A549 (cell line): ENCODE results near the gene ABCB6. TPM values are rescaled to one million over a fixed set of nuclear protein-coding genes. Genes with fewer than 3 reads are reported as not detected.

Experiments used
- ATAC-seq, 2 experiments: fragments of 200-7000 bp in 1 of 2; fragments of >200 bp in 1 of 2; cut with Nextera tagmentation in 1 of 2; cut with Tn5 transposase in 1 of 2; 3 replicates each; pipeline versions ENCODE4 v1.8.0 to v1.9.1; 2018 to 2020; ENCODE audit warnings: mild to moderate bottlenecking in 1 of 2, moderate library complexity in 1 of 2
- CTCF ChIA-PET: fragments of 300-600 bp; sonication (Branson Sonifier 250); formaldehyde crosslinking; extraction: SDS; loops from one replicate; lab custom pipeline; 2021; ENCODE audit warnings: antibody characterized with exemption, inconsistent platforms; lab: Yijun Ruan, JAX
- POLR2A ChIA-PET: fragments of 350-600 bp; formaldehyde crosslinking; extraction: SDS; loops from one replicate; lab custom pipeline; 2021; ENCODE audit warnings: antibody characterized with exemption, inconsistent platforms; lab: Yijun Ruan, JAX
- DNase-seq, 2 experiments: peaks; one replicate each; pipeline versions ENCODE4 v3.0.0 to v3.0.0-alpha.2; 2011 to 2016; ENCODE audit warnings: low read depth in 1 of 2, low spot score in 1 of 2
- FAIRE-seq: peaks from 2 replicates; lab custom pipeline; 2011; peaks lifted over from hg19 to GRCh38; lab: Jason Lieb, UNC
- H3K27ac ChIP-seq, 2 experiments: fragments of >200 bp; sonication (Bioruptor Twin); formaldehyde crosslinking; 3 replicates each; pipeline ENCODE4 v1.5.1; 2016 to 2017
- H3K4me1 ChIP-seq: fragments of >200 bp; sonication (Bioruptor Twin); formaldehyde crosslinking; 3 replicates; pipeline ENCODE4 v1.6.1; 2016
- H3K4me2 ChIP-seq: fragments of >200 bp; sonication (Bioruptor Twin); formaldehyde crosslinking; 3 replicates; pipeline ENCODE4 v1.6.1; 2016
- H3K4me3 ChIP-seq: fragments of >200 bp; sonication (Bioruptor Twin); formaldehyde crosslinking; 3 replicates; pipeline ENCODE4 v1.5.1; 2016
- H3K9me3 ChIP-seq: fragments of >200 bp; sonication (Bioruptor Twin); formaldehyde crosslinking; 3 replicates; pipeline ENCODE4 v1.6.1; 2016
- BCL3 ChIP-seq: fragments of >200 bp; sonication (Bioruptor Twin); formaldehyde crosslinking; IDR thresholded peaks from 3 replicates; pipeline ENCODE4 v1.6.1; 2016
- CBX8 ChIP-seq: fragments of 200-600 bp; sonication (generic); IDR thresholded peaks from 2 replicates; pipeline ENCODE4 v1.6.1; 2016
- CEBPB ChIP-seq, 2 experiments: fragments of >200 bp in 1 of 2; sonication (Bioruptor Twin) in 1 of 2; formaldehyde crosslinking in 1 of 2; IDR thresholded peaks; 2 replicates each; pipeline ENCODE4 v1.6.1; 2012 to 2016
- CHD4 ChIP-seq: fragments of 200-600 bp; sonication (generic); IDR thresholded peaks from 2 replicates; pipeline ENCODE4 v1.6.1; 2016; ENCODE audit warnings: antibody characterized with exemption, mild to moderate bottlenecking, borderline replicate concordance
- CTCF ChIP-seq: fragments of >200 bp; sonication (Bioruptor Twin); formaldehyde crosslinking; IDR thresholded peaks from 3 replicates; pipeline ENCODE4 v1.5.1; 2016
- EHF ChIP-seq: fragments of 250-450 bp; sonication (Bioruptor Pico); IDR thresholded peaks from 2 replicates; pipeline ENCODE4 v1.5.0; 2020; ENCODE audit warnings: mild to moderate bottlenecking
- EHMT2 ChIP-seq: fragments of 200-600 bp; sonication (generic); IDR thresholded peaks from 2 replicates; pipeline ENCODE4 v1.6.1; 2016; ENCODE audit warnings: antibody characterized with exemption, low read depth, mild to moderate bottlenecking, moderate library complexity
- EP300 ChIP-seq, 2 experiments: fragments of >200 bp; sonication (Bioruptor Twin); formaldehyde crosslinking; IDR thresholded peaks; 2 replicates in 1 of 2; 3 replicates in 1 of 2; pipeline ENCODE4 v1.6.1; 2016 to 2017
- ESRRA ChIP-seq: fragments of 150-350 bp; IDR thresholded peaks from 2 replicates; pipeline ENCODE4 v1.6.1; 2014; ENCODE audit warnings: mild to moderate bottlenecking, low read length, borderline replicate concordance
- GATA3 ChIP-seq: IDR thresholded peaks from 2 replicates; pipeline ENCODE4 v1.6.1; 2012; ENCODE audit warnings: borderline replicate concordance
- HDAC2 ChIP-seq: fragments of 200-600 bp; sonication (generic); IDR thresholded peaks from 2 replicates; pipeline ENCODE4 v1.6.1; 2016
- HEYL ChIP-seq: fragments of 250-450 bp; sonication (Bioruptor Pico); IDR thresholded peaks from 2 replicates; pipeline ENCODE4 v1.8.0; 2021; ENCODE audit warnings: mild to moderate bottlenecking, moderate library complexity
- KDM1A ChIP-seq: fragments of 200-600 bp; sonication (generic); IDR thresholded peaks from 2 replicates; pipeline ENCODE4 v1.6.1; 2016; ENCODE audit warnings: low read depth, mild to moderate bottlenecking
- KDM5A ChIP-seq: fragments of 200-600 bp; sonication (generic); IDR thresholded peaks from 2 replicates; pipeline ENCODE4 v1.6.1; 2016; ENCODE audit warnings: antibody characterized with exemption, mild to moderate bottlenecking
- MAFK ChIP-seq: fragments of 450-650 bp; IDR thresholded peaks from 2 replicates; pipeline ENCODE4 v1.6.1; 2014; ENCODE audit not compliant: partially characterized antibody
- MYC ChIP-seq: IDR thresholded peaks from 2 replicates; pipeline ENCODE4 v1.6.1; 2012; ENCODE audit warnings: mild to moderate bottlenecking, inconsistent platforms, low read length, improper control_type of control experiment, borderline replicate concordance
- NFE2L2 ChIP-seq: fragments of 150-350 bp; conservative IDR thresholded peaks from 2 replicates; pipeline ENCODE4 v1.6.1; 2014; ENCODE audit warnings: low read length
- NR3C1 ChIP-seq: fragments of >200 bp; sonication (Bioruptor Twin); formaldehyde crosslinking; IDR thresholded peaks from 3 replicates; pipeline ENCODE4 v1.6.1; 2017
- POLR2A ChIP-seq: IDR thresholded peaks from 2 replicates; pipeline ENCODE4 v1.6.1; 2012; ENCODE audit warnings: mild to moderate bottlenecking, low read length
- POLR2AphosphoS2 ChIP-seq: conservative IDR thresholded peaks from 2 replicates; pipeline ENCODE4 v1.6.1; 2012; ENCODE audit warnings: low read length, improper control_type of control experiment, inconsistent platforms
- RAD21 ChIP-seq, 2 experiments: fragments of >200 bp in 1 of 2; sonication (Bioruptor Twin) in 1 of 2; formaldehyde crosslinking in 1 of 2; IDR thresholded peaks in 1 of 2; conservative IDR thresholded peaks in 1 of 2; 2 replicates in 1 of 2; 3 replicates in 1 of 2; pipeline ENCODE4 v1.6.1; 2012 to 2018; ENCODE audit warnings: inconsistent platforms in 1 of 2
- RCOR1 ChIP-seq: fragments of 150-350 bp; IDR thresholded peaks from 2 replicates; pipeline ENCODE4 v1.6.1; 2014; ENCODE audit warnings: antibody characterized with exemption, low read length, low read depth
- SREBF2 ChIP-seq: fragments of 450-650 bp; IDR thresholded peaks from 2 replicates; pipeline ENCODE4 v1.6.1; 2014; ENCODE audit warnings: mild to moderate bottlenecking, moderate library complexity
- TFCP2L1 ChIP-seq: fragments of 250-450 bp; sonication (Bioruptor Pico); IDR thresholded peaks from 2 replicates; pipeline ENCODE4 v1.5.0; 2021; ENCODE audit warnings: mild to moderate bottlenecking
- TP53 ChIP-seq: fragments of 250-450 bp; sonication (Bioruptor Pico); IDR thresholded peaks from 2 replicates; pipeline ENCODE4 v1.5.0; 2021; ENCODE audit warnings: mild to moderate bottlenecking, moderate library complexity
- ZFP36 ChIP-seq: fragments of 450-650 bp; IDR thresholded peaks from 2 replicates; pipeline ENCODE4 v1.6.1; 2014; ENCODE audit warnings: borderline replicate concordance; ENCODE audit not compliant: partially characterized antibody
- WGBS: methylation state at CpG from one replicate; pipeline ENCODE4 v1.1.6; 2017; ENCODE audit errors: missing lambda C conversion rate; 5-methylcytosine and 5-hydroxymethylcytosine counted together
- polyA plus RNA-seq, 4 experiments: library from polyadenylated mRNA; depleted of rRNA in 3 of 4; stranded (reverse); fragments of >200 nt; fragmentation: RNase III in 1 of 4; extraction: RNeasy Plus Mini Kit Qiagen cat#74134 plus additional on column Dnase treatment in 1 of 4; gene quantifications; 2 replicates in 3 of 4; 3 replicates in 1 of 4; pipeline ENCODE4 v1.2.3, GENCODE V29; 2011 to 2017
- TF ChIP-seq, protein P1 (sequence below): fragments of 450-650 bp; IDR thresholded peaks from 2 replicates; pipeline ENCODE4 v1.6.1; 2014; ENCODE audit warnings: antibody characterized with exemption
- TF ChIP-seq, protein P2 (sequence below): IDR thresholded peaks from 2 replicates; pipeline ENCODE4 v1.6.1; 2012; ENCODE audit warnings: low read depth, borderline replicate concordance

Gene ABCB6
- polyA plus RNA-seq, 2 of the 4 experiments (the other 2 are of a cell fraction): 51.3 to 62.5 TPM

DNA sequence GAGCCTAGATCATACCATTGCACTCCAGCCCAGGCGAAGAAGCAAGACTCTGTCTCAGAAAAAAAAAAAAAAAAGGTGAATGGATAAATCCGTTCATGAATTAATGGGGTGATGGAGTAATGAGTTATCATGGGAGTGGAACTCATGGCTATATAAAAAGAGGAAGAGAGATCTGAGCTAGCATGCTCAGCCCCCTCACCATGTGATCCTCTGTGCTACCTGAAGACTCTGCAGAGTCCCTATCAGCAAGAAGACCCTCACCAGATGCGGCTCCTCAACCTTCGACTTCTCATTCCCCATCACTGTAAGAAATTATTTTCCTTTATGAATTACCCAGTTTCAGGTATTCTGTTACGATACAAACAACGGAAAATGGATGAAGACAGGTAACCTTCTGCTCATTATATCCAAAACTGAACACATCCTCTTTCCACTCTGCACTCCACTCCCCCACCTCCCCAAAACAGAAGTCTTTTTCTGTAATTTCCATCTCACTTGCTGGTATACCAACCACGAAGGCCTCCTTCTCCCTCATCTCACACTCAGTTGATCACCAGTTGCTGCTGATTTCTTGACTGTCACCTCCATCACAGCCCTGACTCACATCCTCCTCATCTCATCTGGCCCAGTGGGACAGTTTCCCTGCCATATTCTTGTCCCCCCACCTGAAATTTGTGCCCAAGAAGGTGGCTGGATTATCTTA lies 31.9 kb downstream of the ABCB6 start (continued):
- TF ChIP-seq, protein P1, sequence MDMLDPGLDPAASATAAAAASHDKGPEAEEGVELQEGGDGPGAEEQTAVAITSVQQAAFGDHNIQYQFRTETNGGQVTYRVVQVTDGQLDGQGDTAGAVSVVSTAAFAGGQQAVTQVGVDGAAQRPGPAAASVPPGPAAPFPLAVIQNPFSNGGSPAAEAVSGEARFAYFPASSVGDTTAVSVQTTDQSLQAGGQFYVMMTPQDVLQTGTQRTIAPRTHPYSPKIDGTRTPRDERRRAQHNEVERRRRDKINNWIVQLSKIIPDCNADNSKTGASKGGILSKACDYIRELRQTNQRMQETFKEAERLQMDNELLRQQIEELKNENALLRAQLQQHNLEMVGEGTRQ: no peak
- TF ChIP-seq HDAC2 (no peak), EP300 (IDR thresholded peaks at IDR 0.05) (no peak), EHF (no peak), RCOR1 (no peak), RAD21 (conservative IDR thresholded peaks at IDR 0.05 in 1 of 2, IDR thresholded peaks at IDR 0.05 in 1 of 2) (no peak)

DNA sequence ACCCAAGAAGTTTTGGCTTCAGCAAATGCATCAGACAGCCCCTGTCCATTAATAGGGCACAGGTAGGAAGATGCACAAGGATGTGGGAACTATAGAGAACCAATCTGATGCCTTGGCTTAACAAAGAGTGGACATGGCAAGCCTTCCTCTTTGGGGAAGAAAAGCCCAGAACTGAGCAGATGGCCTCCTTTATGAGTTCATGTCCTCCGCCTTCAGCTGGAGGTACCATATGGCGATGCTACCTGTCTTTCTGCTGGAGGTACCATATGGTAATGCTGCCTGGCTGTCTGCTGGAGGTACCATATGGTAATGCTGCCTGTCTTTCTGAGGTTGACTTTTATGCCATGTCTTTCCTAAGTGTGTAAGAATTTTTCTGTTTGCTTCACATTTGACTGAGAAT lies 34.6 kb downstream of the ABCB6 start:
- ATAC-seq: no peak
- POLR2A ChIA-PET: no interaction called here
- CTCF ChIA-PET: interaction anchor here (0.7 to 4.0 kb wide), 4 partner anchors 10 to 110 kb away, joined by 4 to 24 read pairs (median 4); partner anchors contain the start of gene NHEJ1
- no peaks in the 10 kb centered on the region for H3K9me3 ChIP-seq
- H3K4me3 ChIP-seq: no peak overlapping the region
- no peak for TF ChIP-seq SREBF2
- no peak for TF ChIP-seq EHMT2
- no peak for TF ChIP-seq CTCF
- no peak for TF ChIP-seq TFCP2L1 (CRISPR knock-in tag)
- no peak for TF ChIP-seq MYC
- no peak for FAIRE-seq
- DNase-seq: no peak
- H3K4me1 ChIP-seq: peaks cover 7% of the 10 kb centered on the region
- H3K27ac ChIP-seq: no peak overlapping the region
- 91% methylated on average over 2 of the region's 2 CpGs for WGBS
- no peak overlapping the region for H3K4me2 ChIP-seq

DNA sequence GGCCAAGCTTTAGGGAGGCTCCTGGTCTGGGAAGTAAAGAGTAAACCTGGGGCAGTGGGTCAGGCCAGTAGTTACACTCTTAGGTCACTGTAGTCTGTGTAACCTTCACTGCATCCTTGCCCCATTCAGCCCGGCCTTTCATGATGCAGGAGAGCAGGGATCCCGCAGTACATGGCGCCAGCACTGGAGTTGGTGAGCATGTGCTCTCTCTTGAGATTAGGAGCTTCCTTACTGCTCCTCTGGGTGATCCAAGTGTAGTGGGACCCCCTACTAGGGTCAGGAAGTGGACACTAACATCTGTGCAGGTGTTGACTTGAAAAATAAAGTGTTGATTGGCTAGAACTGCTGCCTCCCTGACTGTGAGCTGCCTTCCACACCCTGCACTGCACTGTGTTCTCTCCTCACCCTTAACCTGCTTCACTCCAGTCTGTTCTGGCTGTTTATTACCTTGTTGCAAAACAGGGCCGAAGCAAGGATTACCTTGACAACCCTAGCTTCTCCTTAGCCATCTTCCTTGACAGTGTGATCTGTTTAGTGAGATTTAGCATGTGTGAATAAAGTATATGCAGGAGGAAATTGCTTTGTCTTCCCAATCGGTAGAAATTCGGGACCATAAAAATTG lies 35.5 kb downstream of the ABCB6 start:
- POLR2A ChIA-PET: no interaction called here
- Histone ChIP-seq H3K4me2 (no peak overlapping the region), H3K9me3 (no peaks in the 10 kb centered on the region), H3K4me1 (peaks cover 10% of the 10 kb centered on the region), H3K4me3 (no peak overlapping the region), H3K27ac (no peak overlapping the region)
- 93% methylated on average over 6 of the region's 6 CpGs for WGBS
- ATAC-seq (no peak), DNase-seq (no peak), FAIRE-seq (no peak)
- TF ChIP-seq EHF (no peak), GATA3 (no peak), CHD4 (no peak), KDM5A (no peak), RAD21 (conservative IDR thresholded peaks at IDR 0.05 in 1 of 2, IDR thresholded peaks at IDR 0.05 in 1 of 2) (no peak), BCL3 (no peak), ZFP36 (no peak), ESRRA (no peak), CBX8 (no peak), NFE2L2 (no peak), TP53 (CRISPR knock-in tag) (no peak), NR3C1 (no peak), POLR2AphosphoS2 (no peak), CEBPB (IDR thresholded peaks at IDR 0.05) (no peak), HEYL (CRISPR knock-in tag) (no peak), KDM1A (no peak), MAFK (no peak), POLR2A (no peak)
- TF ChIP-seq, protein P2, sequence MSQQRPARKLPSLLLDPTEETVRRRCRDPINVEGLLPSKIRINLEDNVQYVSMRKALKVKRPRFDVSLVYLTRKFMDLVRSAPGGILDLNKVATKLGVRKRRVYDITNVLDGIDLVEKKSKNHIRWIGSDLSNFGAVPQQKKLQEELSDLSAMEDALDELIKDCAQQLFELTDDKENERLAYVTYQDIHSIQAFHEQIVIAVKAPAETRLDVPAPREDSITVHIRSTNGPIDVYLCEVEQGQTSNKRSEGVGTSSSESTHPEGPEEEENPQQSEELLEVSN: no peak
- CTCF ChIA-PET: interaction anchor here (1.0 to 4.0 kb wide), 5 partner anchors 9 to 111 kb away, joined by 4 to 24 read pairs (median 6); partner anchors contain the start of gene SLC23A3
